Endothelial cell of umbilical vein (primary cell): ENCODE results near the gene HHEX.

Source experiments
- CTCF ChIP-seq, 2 donors: IDR thresholded peaks; 1 replicate in 1 of 2; 2 replicates in 1 of 2; pipeline ENCODE4 v1.5.1; 2011; ENCODE audit warnings: low read length in 2 of 2, mild to moderate bottlenecking in 2 of 2, moderate library complexity in 2 of 2, control low read depth in 1 of 2, inconsistent platforms in 1 of 2, low read depth in 1 of 2; ENCODE audit not compliant: insufficient read depth in 1 of 2; ENCODE audit errors: extremely low read depth in 1 of 2
- EZH2 ChIP-seq: IDR thresholded peaks from 2 replicates; pipeline ENCODE4 v1.6.1; 2012; ENCODE audit warnings: borderline replicate concordance, low read depth, mild to moderate bottlenecking, moderate library complexity, low read length, inconsistent platforms; ENCODE audit not compliant: severe bottlenecking
- JUN ChIP-seq: IDR thresholded peaks from 2 replicates; pipeline ENCODE4 v1.6.1; 2011; ENCODE audit warnings: borderline replicate concordance, low read depth; ENCODE audit not compliant: insufficient read length, insufficient read depth
- MAX ChIP-seq: IDR thresholded peaks from 2 replicates; pipeline ENCODE4 v1.6.1; 2011; ENCODE audit not compliant: insufficient read depth, insufficient read length
- MYC ChIP-seq: IDR thresholded peaks from one replicate; pipeline ENCODE4 v1.6.1; 2011; ENCODE audit warnings: mild to moderate bottlenecking, low read depth, low read length
- POLR2A ChIP-seq: IDR thresholded peaks from 2 replicates; pipeline ENCODE4 v1.6.1; 2012; ENCODE audit warnings: low read depth, mild to moderate bottlenecking, control low read depth, low read length
- POLR2AphosphoS5 ChIP-seq: IDR thresholded peaks from 2 replicates; pipeline ENCODE4 v1.6.1; 2012; ENCODE audit warnings: low read depth, mild to moderate bottlenecking, control low read depth, low read length, moderate library complexity; ENCODE audit not compliant: insufficient read depth

DNA sequence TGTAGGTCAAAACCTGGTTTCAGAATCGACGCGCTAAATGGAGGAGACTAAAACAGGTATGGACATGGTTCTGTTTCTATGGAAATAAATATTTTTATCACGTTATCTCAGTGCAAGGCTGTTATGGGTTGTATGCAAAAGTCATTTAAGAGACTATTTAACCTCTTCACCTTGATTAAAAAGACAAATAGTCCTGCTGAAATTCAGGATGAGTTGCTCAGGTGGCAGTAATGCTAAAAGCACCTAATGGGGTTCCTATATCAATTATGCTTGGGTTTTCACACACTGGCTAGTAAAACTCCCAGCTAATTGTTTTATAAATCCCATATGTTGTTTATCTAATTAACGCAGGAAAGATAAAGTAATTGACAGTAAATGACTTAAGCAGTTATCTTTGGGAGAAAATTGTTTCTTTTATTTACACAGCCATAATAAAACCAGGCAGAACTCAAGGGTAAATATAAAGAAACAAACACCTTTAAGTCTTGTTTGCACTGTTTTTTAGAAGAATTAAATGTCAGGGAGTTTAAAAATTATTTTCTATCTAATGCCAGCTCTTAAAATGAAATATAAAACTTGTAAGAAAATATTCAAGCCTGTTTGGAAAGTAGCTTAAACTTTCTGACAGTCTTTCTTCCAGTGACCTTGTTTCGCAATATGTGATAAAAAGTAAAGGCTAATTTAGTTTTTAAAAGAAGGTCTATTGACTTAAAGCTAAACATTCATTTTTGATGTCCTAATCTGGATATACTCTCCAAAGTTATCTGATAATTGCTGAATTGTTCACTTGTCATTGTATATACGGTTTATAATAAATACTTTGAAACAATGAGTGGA, 3.2 kb downstream of the HHEX start:
- TF ChIP-seq POLR2A (no peak), CTCF (IDR thresholded peaks at IDR 0.05; ENCODE audit: extremely low read depth in 1 of 2, insufficient read depth in 1 of 2, low read depth in 1 of 2, low read length in 2 of 2) (no peak), POLR2AphosphoS5 (no peak), EZH2 (no peak), MYC (no peak), MAX (no peak), JUN (no peak)
